HUDEP-2 (cell line): ENCODE data around the gene USP37.

Source experiments
- DNase-seq, 76 experiments: peaks; one replicate each; lab custom pipeline; 2025; ENCODE audit not compliant: unreplicated experiment in 76 of 76; lab: John Stamatoyannopoulos, UW

The USP37 gene

DNA sequence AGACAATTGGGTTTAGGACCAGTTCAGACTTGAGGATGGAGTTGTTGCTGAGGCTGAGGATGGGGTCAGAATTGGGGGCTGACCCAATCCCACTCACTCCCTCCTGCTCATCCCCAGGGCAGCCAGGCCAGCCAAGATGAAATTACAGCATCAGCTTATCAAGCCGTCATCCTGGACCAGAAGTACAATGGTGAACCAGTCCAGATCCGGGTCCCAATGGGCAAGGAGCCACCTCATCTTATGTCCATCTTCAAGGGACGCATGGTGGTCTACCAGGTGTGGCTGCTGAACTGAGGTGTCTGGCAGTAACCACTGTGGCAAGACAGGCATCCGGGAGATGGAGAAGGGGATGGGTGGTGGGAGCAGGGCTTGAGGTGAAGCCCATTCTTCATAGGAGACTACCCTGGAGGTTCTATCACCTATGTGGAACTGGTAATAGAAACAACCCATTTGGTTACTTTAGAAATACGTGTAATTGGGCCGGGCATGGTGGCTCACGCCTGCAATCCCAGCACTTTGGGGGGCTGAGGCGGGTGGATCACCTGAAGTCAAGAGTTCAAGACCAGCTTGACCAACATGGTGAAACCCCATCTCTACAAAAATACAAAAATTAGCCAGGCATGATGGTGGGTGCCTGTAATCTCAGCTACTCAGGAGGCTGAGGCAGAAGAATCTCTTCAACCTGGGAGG is 135.3 kb downstream of the USP37 start:
- no peak for DNase-seq

DNA sequence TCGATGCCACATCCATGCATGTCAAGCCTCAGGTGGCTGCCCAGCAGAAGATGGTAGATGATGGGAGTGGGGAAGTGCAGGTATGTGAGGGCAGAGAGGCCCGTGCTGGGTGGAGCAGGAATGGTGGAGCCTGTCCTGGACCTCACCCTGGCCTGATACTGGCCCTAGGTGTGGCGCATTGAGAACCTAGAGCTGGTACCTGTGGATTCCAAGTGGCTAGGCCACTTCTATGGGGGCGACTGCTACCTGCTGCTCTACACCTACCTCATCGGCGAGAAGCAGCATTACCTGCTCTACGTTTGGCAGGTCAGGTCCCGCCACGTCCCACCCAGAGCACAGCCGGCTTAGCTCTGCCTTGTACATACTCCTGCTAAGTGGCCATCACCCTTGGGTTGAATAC is 136.3 kb downstream of the USP37 start:
- no peak for DNase-seq

DNA sequence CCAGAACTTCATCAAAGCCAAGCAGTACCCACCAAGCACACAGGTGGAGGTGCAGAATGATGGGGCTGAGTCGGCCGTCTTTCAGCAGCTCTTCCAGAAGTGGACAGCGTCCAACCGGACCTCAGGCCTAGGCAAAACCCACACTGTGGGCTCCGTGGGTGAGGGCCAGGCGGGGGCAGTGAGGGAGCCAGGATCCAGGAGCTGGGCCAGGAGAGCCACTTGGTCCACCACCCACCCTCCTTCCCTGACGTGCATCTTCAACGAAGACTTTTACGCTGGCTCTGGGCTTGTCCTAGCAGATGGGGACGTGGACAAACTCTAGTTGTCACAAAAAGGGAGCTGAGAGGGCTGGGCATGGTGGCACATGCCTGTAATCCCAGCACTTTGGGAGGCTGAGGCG is 137.4 kb downstream of the USP37 start:
- DNase-seq = no peak

DNA sequence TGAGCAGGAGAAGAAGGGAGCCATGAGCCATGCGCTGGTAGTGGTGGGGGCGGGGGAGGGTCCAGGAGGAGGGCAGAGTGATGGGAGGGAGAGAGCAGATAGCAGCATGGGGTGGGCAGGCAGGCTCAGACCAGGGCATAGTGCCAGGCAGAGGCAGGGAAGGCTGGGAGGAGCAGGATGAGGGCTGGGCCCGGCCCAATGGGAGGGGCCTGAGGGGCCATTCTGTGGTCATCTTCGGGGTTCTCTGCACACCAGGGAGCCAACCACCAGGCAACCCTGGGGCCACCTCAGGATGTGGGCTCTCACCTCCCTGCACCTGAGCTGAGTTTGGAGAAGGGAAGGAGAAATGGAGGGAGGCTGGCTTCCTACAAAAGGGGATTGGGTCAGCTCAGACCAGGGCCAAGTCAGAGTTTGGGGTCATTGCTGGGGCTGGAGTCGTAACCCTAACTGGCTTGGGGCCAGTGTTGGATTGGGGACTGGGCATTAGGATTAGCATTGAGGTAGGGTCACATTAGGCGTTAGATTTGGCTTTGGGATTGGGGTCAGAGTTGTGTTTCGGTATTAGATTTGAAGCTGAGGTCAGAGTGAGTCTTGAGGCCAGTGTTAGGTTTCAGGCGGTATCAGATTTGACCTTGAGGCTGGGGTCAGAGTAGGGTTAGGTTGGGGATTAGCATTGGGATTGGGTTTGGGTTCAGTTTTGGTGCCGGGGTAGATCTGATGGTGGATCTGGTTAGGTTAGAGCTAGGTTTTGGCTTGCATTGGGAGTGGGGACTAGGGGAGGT is 138.0 kb downstream of the USP37 start:
- DNase-seq = peak in 74 of 76 experiments; percentile 28 to 90 (median 77)

DNA sequence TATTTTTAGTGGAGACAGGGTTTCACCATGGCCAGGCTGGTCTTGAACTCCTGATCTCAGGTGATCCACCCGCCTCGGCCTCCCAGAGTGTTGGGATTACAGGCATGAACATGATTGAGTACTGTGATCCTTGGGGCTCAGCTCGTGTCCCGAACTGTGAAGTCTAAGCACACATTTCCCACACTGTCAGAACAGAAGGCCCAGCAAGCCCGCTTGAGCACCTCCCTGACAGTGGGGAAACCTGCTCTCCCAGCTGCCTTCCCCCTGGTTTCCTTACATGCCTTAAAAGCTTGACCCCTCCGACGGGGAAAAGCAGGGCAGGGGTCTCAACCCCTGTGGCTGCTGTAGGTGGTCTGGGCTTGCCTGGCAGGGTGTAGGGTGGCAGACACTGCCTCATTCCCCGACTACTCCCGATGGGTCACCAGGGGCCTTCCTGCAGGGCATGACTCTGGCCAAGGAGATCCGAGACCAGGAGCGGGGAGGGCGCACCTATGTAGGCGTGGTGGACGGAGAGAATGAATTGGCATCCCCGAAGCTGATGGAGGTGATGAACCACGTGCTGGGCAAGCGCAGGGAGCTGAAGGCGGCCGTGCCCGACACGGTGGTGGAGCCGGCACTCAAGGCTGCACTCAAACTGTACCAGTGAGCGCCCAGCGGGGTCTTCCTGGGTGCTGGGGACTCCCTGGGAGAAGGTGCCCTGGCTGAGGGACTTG is 139.1 kb downstream of the USP37 start:
- DNase-seq = no peak

DNA sequence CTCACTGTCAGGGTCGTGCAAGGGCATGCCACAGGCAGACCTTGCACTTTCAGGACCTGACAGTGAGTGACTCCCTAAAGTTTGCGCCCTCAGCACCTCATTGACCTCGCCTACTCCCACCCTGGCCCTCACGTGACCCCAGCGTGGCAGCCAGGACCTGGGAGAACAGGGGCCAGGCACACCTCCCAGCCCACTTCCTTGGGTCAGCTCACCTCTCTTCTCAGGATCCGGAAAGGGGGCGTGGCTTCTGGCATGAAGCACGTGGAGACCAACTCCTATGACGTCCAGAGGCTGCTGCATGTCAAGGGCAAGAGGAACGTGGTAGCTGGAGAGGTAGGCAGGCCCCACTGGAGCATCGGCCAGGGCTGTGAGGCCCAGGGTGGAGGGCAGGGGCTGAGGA is 140.4 kb downstream of the USP37 start:
- DNase-seq = no peak

DNA sequence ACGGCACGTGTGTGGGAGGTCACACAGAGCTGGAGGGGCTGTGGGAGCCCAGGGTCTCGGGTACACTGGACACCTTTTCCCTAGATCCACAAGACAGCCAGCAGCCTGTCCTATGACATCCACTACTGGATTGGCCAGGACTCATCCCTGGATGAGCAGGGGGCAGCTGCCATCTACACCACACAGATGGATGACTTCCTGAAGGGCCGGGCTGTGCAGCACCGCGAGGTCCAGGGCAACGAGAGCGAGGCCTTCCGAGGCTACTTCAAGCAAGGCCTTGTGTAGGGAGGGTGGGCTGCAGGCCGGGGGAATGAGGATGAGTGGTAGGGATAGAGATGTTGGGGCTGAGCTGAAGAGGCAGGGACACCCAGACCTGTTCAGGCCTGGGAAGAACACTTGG is 142.6 kb downstream of the USP37 start:
- no peak for DNase-seq

DNA sequence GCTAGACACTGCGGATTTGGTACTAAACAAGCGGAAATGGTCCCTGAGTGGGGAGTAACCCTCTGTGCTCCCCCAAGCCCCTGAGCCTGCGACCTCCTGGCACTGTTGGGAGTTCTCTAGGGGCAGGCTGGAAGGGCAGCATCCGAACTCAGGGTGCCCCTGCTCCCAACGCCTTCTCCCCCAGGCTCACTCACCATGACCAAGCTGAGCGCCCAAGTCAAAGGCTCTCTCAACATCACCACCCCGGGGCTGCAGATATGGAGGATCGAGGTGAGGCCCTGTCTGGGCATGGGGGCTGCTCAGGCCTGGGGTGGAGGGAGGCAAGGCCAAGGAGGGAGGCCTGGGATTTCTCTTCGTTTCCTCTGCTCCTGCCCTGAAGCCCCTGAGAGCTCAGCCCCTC is 144.6 kb downstream of the USP37 start:
- no peak for DNase-seq

DNA sequence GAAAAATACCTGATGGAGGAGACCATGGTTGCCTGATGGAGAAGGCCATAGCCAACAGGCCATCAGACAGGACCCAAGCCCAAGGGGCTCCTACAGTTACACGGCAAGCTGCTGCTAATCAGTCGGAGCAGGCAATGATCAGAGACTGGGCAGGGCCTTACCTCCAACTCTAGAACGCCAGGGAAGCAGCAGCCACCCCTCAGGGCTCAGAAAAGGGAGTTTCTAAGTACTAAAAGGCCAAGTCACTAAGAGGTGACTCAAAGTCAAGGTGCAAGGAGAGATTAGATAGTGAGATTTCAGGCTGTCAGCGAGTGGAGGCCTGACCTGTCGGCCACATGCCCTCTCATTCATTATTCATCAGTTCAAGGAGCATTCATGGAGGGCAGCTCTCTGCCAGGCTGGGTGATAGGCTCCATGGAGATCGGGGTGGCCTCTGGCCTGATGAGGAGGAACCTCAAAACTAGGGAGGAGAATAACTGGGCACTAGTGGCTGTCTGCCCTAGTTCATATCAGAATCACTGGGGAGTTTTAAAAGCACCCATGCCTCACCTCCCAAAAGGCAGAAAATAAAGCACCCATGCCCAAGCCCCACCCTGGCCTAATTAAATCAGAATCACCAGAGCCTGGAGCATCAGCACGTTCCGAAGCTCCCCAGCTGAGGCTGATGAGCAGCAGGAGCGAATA is 145.6 kb downstream of the USP37 start:
- DNase-seq = peak in 74 of 76 experiments; percentile 30 to 92 (median 71)

DNA sequence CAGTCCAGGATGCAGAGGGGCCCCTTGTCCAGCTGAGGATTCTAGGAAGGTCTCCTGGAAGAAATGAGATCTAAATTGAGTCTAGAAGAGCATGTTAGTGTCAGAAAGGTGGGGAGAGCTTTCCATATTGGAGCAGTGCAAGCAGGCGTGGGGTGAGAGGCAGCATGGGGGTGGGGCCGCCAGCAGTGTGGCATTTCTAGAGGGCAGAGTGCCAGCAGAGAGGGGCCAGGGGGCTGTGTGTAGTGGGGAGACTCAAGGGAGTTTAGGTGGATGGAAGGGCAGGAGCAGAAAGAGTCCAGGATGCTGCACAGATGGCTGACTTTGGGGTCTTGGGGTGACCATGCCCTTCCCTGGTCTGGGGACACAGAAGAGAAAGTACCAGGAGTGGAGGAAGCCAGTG is 147.1 kb downstream of the USP37 start:
- DNase-seq = no peak

DNA sequence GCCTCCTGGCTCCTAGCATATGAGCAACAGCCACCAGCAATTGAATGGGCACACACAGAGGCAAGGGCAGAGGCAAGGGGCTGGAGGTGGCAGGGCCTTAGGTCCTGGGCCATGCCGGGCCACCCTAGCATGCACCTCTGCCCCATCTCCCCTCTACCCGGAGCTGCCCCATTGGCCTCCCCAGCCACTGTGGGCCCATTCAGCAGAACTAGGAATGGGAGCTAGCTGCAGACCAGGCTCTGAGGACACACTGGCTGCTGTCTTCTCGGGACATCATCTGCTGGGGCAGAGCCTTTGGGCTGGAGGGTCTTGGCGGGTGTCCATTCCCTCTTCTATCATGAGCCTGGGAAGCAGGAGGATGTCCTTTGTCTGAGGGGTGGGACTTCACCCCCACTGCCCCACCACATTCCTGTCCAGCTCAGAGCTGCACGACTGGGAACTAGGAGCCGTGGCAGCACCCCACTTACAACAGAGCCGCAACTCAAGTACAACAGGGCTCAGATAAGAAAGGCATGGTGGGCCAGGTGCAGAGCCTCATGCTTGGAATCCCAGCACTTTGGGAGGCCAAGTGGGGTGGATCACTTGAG is 148.4 kb downstream of the USP37 start:
- DNase-seq = no peak

DNA sequence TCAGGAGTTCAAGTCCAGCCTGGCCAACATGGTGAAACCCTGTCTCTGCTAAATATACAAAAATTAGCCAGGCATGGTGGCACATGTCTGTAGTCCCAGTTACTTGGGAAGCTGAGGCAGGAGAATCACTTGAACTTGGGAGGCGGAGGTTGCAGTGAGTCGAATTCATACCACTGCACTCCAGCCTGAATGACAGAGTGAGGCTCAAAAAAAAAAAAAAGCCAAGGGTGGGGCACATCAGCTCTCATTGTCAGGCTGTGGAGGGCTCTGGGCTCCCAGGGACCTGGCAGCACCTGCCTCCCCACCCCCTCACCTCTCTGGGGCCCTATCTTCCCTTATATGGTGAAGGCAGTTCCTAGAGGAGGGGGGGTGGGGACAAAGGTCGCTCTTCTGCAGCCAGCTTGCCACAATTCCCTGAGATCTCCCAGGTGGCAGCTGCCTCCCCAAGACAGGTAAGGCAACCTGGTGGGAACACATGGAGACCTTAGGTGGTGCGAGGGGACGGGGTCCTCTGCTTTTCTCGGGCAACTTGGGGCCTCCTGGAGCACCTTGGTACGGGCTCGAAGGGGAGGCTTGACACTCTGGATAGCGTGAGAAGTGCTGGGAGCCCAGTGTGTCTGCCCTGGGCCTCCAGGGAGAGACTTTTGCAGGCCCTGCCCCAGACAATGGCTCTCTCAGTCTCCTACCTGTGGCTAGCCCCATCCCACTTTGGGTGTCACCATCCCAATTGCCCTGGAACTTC is 149.3 kb downstream of the USP37 start, which contains the start of gene VIL1:
Gene VIL1 (plus strand): TSS at position 407 of the 742 bp plus-strand sequence. CDS start 4,656 bp downstream, outside the sequence.
- no peak for DNase-seq

DNA sequence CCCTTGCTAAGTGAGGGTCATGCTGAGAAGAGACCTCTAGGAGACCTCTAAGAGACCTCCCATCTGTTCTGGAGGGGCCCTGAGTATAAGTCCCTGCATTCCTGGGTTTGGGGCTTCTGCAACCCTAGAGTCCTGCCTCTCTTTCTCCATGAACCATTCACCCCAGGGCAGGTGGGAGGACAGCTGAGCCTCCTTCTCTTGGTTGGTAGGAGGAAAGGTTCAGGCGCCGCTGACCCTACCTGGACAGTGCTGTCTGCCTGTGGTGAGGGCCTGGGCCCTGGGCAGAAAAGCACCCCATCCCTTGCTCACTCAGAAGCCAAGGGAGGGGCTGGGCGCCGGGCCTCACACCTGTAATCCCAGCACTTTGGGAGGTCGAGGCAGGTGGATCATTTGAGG is 149.8 kb downstream of the USP37 start:
- no peak for DNase-seq

DNA sequence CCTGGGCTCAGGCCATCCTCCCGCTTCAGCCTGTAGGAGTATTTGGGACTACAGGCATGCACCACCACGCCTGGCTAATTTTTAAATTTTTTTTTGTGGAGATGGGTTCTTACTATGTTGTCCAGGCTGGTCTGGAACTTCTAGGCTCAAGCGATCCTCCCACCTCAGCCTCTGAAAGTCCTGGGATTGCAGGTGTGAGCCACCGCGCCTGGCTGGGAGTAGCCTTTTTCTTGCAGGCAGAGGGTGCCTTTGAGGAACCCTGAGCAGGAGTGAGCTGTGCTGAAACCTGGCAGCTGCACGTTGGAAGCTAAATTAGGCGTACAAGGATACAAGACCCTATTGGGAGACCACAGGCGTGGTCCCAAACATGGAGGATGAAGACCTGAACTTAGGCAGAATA is 160.4 kb downstream of the USP37 start:
- DNase-seq = peak in 1 of 76 experiments; percentile 17

DNA sequence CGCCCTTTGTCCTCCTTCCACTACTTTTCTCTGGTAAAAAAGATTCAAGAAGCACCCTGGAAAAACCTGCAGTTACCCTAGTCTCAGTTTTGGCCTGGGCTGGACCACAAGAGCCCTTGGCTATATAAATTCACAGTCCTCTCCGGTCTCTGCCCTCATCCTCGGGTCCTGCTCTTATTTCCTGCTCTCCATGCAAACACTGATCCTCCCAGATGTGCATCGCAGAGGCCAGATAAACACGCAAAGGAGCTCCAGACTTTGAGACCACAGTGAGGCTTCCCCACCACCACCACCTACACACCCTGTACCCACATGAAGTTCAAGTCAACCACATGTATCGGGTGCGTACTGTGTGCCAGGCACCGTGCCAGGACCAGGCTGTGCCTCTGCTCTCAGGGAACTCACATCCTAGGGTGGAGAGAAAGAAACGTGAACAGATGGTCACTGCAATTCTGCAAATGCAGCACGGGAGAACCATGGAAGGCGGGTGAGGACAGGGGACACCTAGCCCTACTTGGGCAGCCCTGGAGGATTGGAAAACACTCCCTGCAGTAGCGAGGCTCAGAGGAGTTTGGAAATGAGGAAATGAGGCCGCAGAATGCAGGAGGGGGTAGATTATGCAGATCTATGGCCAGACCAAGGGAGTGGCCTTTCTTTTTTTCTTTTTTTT is 161.1 kb downstream of the USP37 start:
- peak in 75 of 76 experiments; percentile 57 to 94 (median 84) for DNase-seq

DNA sequence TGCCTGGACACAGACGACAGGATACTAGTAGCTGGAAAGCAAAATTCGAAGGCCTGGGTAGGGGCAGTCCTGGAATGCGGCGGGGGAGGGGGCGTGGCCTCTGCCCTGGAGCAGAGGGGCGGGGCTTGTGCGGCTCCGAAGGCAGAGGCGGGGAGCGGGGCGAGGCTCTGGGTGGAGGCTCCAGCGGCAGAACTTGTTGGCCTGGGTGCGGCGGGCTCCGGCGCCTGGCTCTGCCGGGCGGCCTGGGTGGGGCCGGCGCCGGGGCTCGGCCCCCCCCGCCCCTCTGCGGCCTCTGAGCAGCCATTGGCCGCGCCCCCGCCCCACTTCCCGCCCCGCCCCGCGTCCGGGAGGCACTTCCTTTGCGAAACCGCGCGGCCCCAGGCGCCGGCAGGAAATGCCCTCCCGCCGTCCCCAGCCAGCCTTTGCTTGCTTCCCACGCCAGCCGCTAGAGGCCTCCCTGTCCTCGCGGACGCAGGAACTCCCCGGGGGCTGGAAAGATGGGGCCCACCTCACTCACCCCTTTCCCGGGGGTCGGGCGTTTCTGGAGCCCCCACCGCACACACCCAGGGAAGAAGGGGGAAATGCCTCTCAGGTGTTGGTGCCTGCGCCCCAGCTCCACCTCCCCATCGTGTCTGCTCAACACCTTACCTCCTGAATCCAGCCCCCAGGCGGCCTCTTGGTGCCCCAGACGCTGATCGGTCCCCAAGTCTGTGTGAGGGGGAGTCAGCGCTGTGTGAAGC is 161.8 kb downstream of the USP37 start:
- peak in 75 of 76 experiments; percentile 71 to 100 (median 96) for DNase-seq

DNA sequence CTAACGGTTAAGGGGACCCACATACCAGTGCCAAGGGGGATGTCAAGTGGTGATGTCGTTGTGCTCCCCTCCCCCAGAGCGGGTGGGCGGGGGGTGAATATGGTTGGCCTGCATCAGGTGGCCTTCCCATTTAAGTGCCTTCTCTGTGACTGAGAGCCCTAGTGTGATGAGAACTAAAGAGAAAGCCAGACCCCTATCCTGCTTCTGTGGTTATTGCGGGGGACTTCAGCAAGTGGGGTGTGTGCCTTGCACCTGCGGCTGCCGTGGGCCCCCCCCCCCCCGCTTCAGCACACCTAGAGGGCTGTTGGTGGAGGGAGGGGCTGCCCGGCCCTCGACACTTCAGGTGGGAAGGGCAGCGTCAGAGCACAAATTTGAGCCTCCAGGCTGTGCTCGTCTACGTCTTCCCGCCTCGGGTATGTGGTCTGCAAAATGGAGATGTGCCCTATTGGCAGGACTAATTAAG is 162.4 kb downstream of the USP37 start:
- DNase-seq = peak in 3 of 76 experiments; percentile 26 to 55 (median 51)

DNA sequence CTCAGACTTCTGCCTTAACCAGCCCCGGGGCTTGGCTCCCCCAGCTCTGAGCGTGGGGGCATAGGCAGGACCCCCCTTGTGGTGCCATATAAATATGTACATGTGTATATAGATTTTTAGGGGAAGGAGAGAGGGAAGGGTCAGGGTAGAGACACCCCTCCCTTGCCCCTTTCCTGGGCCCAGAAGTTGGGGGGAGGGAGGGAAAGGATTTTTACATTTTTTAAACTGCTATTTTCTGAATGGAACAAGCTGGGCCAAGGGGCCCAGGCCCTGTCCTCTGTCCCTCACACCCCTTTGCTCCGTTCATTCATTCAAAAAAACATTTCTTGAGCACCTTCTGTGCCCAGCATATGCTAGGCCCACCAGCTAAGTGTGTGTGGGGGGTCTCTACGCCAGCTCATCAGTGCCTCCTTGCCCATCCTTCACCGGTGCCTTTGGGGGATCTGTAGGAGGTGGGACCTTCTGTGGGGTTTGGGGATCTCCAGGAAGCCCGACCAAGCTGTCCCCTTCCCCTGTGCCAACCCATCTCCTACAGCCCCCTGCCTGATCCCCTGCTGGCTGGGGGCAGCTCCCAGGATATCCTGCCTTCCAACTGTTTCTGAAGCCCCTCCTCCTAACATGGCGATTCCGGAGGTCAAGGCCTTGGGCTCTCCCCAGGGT is 162.9 kb downstream of the USP37 start:
- peak in 1 of 76 experiments; percentile 32 for DNase-seq
